ENCODE data around the gene MYZAP. TPM values are rescaled to one million over a fixed set of nuclear protein-coding genes. Genes with fewer than 3 reads are reported as not detected.

Gene MYZAP
- polyA plus RNA-seq, 1 donor (not counting 4 experiments of a cell fraction or from before 2014, with no cell fraction given) = 1.8 TPM

GRCh38 chr15:57676585-57676984 is 84.9 kb downstream of the MYZAP start:
- Histone ChIP-seq H2AFZ (ENCODE audit: control insufficient read depth, low read length) (no peak overlapping the region), H3K4me3 (ENCODE audit: control insufficient read depth in 2 of 3, extremely low read depth in 1 of 3, insufficient read depth in 2 of 3, low read depth in 1 of 3, low read length in 3 of 3) (no peak overlapping the region), H3K4me2 (ENCODE audit: control insufficient read depth, extremely low read depth, insufficient read depth, low read depth, low read length) (no peak overlapping the region), H3K9me1 (ENCODE audit: control insufficient read depth, extremely low read depth, insufficient read depth, low read length) (no peaks in the 10 kb centered on the region), H3K9ac (ENCODE audit: control insufficient read depth, extremely low read depth, insufficient read depth, low read length) (no peak overlapping the region), H3K4me1 (ENCODE audit: control insufficient read depth, extremely low read depth, insufficient read depth, low read length) (peaks cover 18% of the 10 kb centered on the region), H3K9me3 (ENCODE audit: control insufficient read depth, low read depth, low read length) (no peaks in the 10 kb centered on the region), H3K79me2 (ENCODE audit: control insufficient read depth, insufficient read depth, low read length) (no peaks in the 10 kb centered on the region), H3K27ac (ENCODE audit: control insufficient read depth, insufficient read depth, low read length) (no peak overlapping the region), H3K36me3 (ENCODE audit: control insufficient read depth in 2 of 2, extremely low read depth in 1 of 2, insufficient read depth in 2 of 2, low read length in 2 of 2) (no peaks in the 10 kb centered on the region), H3K27me3 (ENCODE audit: control insufficient read depth, extremely low read depth, insufficient read depth, low read length) (no peaks in the 10 kb centered on the region), H4K20me1 (ENCODE audit: control insufficient read depth, extremely low read depth, insufficient read depth, low read length) (no peaks in the 10 kb centered on the region)
- TF ChIP-seq EZH2 (IDR thresholded peaks at IDR 0.05; ENCODE audit: low read length) (no peak), CTCF (optimal IDR thresholded peaks at IDR 0.05 in 1 of 3, IDR thresholded peaks at IDR 0.05 in 1 of 3, conservative IDR thresholded peaks at IDR 0.05 in 1 of 3; ENCODE audit: extremely low read depth in 1 of 3, insufficient read depth in 2 of 3, low read length in 3 of 3) (no peak)
- dilution Hi-C loops (cut with MboI; ENCODE audit: extremely low pct_ligation_motif_present, low sequenced_read_pairs) = no loop called here
- DNase-seq (ENCODE audit: low read depth, low spot score) = no peak
- FAIRE-seq = no peak

GRCh38 chr15:57677204-57677603 is 85.5 kb downstream of the MYZAP start:
- no peak overlapping the region for H3K27ac ChIP-seq (ENCODE audit: control insufficient read depth, insufficient read depth, low read length)
- no peak for FAIRE-seq
- no peak overlapping the region for H3K4me2 ChIP-seq (ENCODE audit: control insufficient read depth, extremely low read depth, insufficient read depth, low read depth, low read length)
- H3K79me2 ChIP-seq (ENCODE audit: control insufficient read depth, insufficient read depth, low read length) = no peaks in the 10 kb centered on the region
- no peak for TF ChIP-seq CTCF (optimal IDR thresholded peaks at IDR 0.05 in 1 of 3, IDR thresholded peaks at IDR 0.05 in 1 of 3, conservative IDR thresholded peaks at IDR 0.05 in 1 of 3; ENCODE audit: extremely low read depth in 1 of 3, insufficient read depth in 2 of 3, low read length in 3 of 3)
- TF ChIP-seq EZH2 (IDR thresholded peaks at IDR 0.05; ENCODE audit: low read length) = no peak
- no peak overlapping the region for H3K4me3 ChIP-seq (ENCODE audit: control insufficient read depth in 2 of 3, extremely low read depth in 1 of 3, insufficient read depth in 2 of 3, low read depth in 1 of 3, low read length in 3 of 3)
- dilution Hi-C loops (cut with MboI; ENCODE audit: extremely low pct_ligation_motif_present, low sequenced_read_pairs) = no loop called here
- H3K9me1 ChIP-seq (ENCODE audit: control insufficient read depth, extremely low read depth, insufficient read depth, low read length) = no peaks in the 10 kb centered on the region
- H3K9me3 ChIP-seq (ENCODE audit: control insufficient read depth, low read depth, low read length) = no peaks in the 10 kb centered on the region
- no peaks in the 10 kb centered on the region for H3K36me3 ChIP-seq (ENCODE audit: control insufficient read depth in 2 of 2, extremely low read depth in 1 of 2, insufficient read depth in 2 of 2, low read length in 2 of 2)
- H4K20me1 ChIP-seq (ENCODE audit: control insufficient read depth, extremely low read depth, insufficient read depth, low read length) = no peaks in the 10 kb centered on the region
- no peaks in the 10 kb centered on the region for H3K27me3 ChIP-seq (ENCODE audit: control insufficient read depth, extremely low read depth, insufficient read depth, low read length)
- no peak for DNase-seq (ENCODE audit: low read depth, low spot score)
- H2AFZ ChIP-seq (ENCODE audit: control insufficient read depth, low read length) = no peak overlapping the region
- no peak overlapping the region for H3K9ac ChIP-seq (ENCODE audit: control insufficient read depth, extremely low read depth, insufficient read depth, low read length)
- peaks cover 18% of the 10 kb centered on the region for H3K4me1 ChIP-seq (ENCODE audit: control insufficient read depth, extremely low read depth, insufficient read depth, low read length)
